ENCODE results near the gene GPR161. TPM values are rescaled to one million over a fixed set of nuclear protein-coding genes. Genes with fewer than 3 reads are reported as not detected.

Gene GPR161
- total RNA-seq, 1 donor from 2014 or later = 36.4 TPM

DNA sequence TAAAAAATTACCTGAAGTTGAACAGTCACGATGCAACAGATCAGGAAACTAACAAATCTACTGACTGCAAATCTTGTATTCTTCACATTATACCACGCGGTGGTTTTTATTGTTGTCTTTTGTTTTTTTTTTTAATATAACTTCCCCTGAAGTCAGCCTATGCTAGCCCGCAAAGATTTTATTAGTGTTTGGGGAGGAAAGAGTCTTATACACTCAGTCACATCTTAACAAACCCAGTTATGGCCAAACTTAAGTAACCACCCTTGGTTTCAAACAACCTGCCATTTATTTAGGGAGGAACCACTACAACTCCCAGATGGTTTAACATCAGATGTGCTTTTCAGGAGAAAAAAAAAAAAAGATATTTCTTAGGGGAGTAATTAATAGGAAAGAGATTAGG is 15.2 kb upstream of the GPR161 start:
- Mint-ChIP-seq H3K9me3 (peaks cover 24% of the 10 kb centered on the region), H3K27me3 (ENCODE audit: low read depth) (no peaks in the 10 kb centered on the region), H3K4me3 (no peak overlapping the region), H3K4me1 (no peaks in the 10 kb centered on the region), H3K27ac (no peak overlapping the region), H3K36me3 (no peaks in the 10 kb centered on the region)
- DNase-seq (ENCODE audit: low spot score in 2 of 2, unreplicated experiment in 2 of 2) = no peak
- TF ChIP-seq, protein P1, sequence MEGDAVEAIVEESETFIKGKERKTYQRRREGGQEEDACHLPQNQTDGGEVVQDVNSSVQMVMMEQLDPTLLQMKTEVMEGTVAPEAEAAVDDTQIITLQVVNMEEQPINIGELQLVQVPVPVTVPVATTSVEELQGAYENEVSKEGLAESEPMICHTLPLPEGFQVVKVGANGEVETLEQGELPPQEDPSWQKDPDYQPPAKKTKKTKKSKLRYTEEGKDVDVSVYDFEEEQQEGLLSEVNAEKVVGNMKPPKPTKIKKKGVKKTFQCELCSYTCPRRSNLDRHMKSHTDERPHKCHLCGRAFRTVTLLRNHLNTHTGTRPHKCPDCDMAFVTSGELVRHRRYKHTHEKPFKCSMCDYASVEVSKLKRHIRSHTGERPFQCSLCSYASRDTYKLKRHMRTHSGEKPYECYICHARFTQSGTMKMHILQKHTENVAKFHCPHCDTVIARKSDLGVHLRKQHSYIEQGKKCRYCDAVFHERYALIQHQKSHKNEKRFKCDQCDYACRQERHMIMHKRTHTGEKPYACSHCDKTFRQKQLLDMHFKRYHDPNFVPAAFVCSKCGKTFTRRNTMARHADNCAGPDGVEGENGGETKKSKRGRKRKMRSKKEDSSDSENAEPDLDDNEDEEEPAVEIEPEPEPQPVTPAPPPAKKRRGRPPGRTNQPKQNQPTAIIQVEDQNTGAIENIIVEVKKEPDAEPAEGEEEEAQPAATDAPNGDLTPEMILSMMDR (IDR thresholded peaks at IDR 0.05; ENCODE audit: unreplicated experiment) = no peak

- DNase-seq (ENCODE audit: low spot score in 2 of 2, unreplicated experiment in 2 of 2) = no peak
- Mint-ChIP-seq H3K27ac (no peak overlapping the region), H3K36me3 (no peaks in the 10 kb centered on the region), H3K4me3 (no peak overlapping the region), H3K4me1 (peaks cover 3% of the 10 kb centered on the region), H3K27me3 (ENCODE audit: low read depth) (no peaks in the 10 kb centered on the region), H3K9me3 (peaks cover 11% of the 10 kb centered on the region)
- TF ChIP-seq, protein P1 (IDR thresholded peaks at IDR 0.05; ENCODE audit: unreplicated experiment) = no peak
Measured at GRCh38 chr1:168150283-168150682, 13.6 kb upstream of the GPR161 start.

- Mint-ChIP-seq H3K4me3 (no peak overlapping the region), H3K4me1 (peaks cover 3% of the 10 kb centered on the region), H3K27me3 (ENCODE audit: low read depth) (no peaks in the 10 kb centered on the region), H3K36me3 (no peaks in the 10 kb centered on the region), H3K9me3 (peaks cover under 1% of the 10 kb centered on the region), H3K27ac (no peak overlapping the region)
- DNase-seq (ENCODE audit: low spot score in 2 of 2, unreplicated experiment in 2 of 2) = no peak
- TF ChIP-seq, protein P1 (IDR thresholded peaks at IDR 0.05; ENCODE audit: unreplicated experiment) = no peak
Measured at GRCh38 chr1:168148916-168149315, 12.2 kb upstream of the GPR161 start.

DNA sequence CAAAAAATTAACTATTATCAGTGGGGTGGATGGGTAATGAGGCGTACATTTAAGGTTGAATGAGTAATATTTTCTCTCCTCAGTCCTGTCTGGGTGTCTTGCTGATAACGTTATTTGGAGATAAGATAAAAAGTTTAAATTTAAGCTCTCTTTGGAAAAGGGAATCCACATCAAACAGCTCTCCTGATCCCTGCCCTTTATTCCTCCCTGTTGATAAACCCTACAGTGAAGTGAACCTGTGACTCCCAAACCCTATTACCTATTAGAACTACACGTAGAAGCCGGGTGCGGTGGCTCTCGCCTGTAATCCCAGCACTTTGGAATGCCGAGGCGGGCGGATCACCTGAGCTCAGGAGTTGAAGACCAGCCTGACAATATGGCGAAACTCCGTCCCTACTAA is 9.9 kb upstream of the GPR161 start:
- Mint-ChIP-seq H3K27me3 (ENCODE audit: low read depth) (no peaks in the 10 kb centered on the region), H3K4me1 (peaks cover 3% of the 10 kb centered on the region), H3K4me3 (no peak overlapping the region), H3K36me3 (no peaks in the 10 kb centered on the region), H3K27ac (no peak overlapping the region), H3K9me3 (no peaks in the 10 kb centered on the region)
- no peak for DNase-seq (ENCODE audit: low spot score in 2 of 2, unreplicated experiment in 2 of 2)
- TF ChIP-seq, protein P1 (IDR thresholded peaks at IDR 0.05; ENCODE audit: unreplicated experiment) = no peak

GRCh38 chr1:168146160-168146539 is 9.4 kb upstream of the GPR161 start:
- no peaks in the 10 kb centered on the region for H3K36me3 Mint-ChIP-seq
- no peak overlapping the region for H3K27ac Mint-ChIP-seq
- no peaks in the 10 kb centered on the region for H3K9me3 Mint-ChIP-seq
- TF ChIP-seq, protein P1 (IDR thresholded peaks at IDR 0.05; ENCODE audit: unreplicated experiment) = no peak
- peaks cover 3% of the 10 kb centered on the region for H3K4me1 Mint-ChIP-seq
- DNase-seq (ENCODE audit: low spot score in 2 of 2, unreplicated experiment in 2 of 2) = no peak
- H3K4me3 Mint-ChIP-seq = no peak overlapping the region
- no peaks in the 10 kb centered on the region for H3K27me3 Mint-ChIP-seq (ENCODE audit: low read depth)
